Stomach (tissue), 9 donors: ENCODE measurements around the gene PLEKHG2. TPM values are rescaled to one million over a fixed set of nuclear protein-coding genes. Genes with fewer than 3 reads are reported as not detected.

ENCODE experiments used
- DNase-seq, 2 donors: peaks; one replicate each; pipeline versions ENCODE4 v3.0.0 to v3.0.0-alpha.2; 2013 to 2019
- H3K27ac ChIP-seq, 5 donors: fragments of 200-600 bp in 4 of 5; sonication (generic) in 4 of 5; one replicate each; pipeline ENCODE4 v1.5.1; 2013 to 2019; ENCODE audit warnings: mild to moderate bottlenecking in 1 of 5, moderate library complexity in 1 of 5
- H3K27me3 ChIP-seq, 3 donors: fragments of 200-600 bp; sonication (generic); one replicate each; pipeline ENCODE4 v1.5.1; 2017 to 2019; ENCODE audit warnings: mixed run types in 1 of 3
- H3K36me3 ChIP-seq, 4 donors: fragments of 200-600 bp; sonication (generic); 1 replicate in 3 of 4; 2 replicates in 1 of 4; pipeline ENCODE4 v1.5.1; 2016 to 2019
- H3K4me1 ChIP-seq, 4 donors: fragments of 200-600 bp; sonication (generic); one replicate each; pipeline ENCODE4 v1.5.1; 2016 to 2019
- H3K4me3 ChIP-seq, 4 donors: fragments of 200-600 bp; sonication (generic) in 3 of 4; one replicate each; pipeline ENCODE4 v1.5.1; 2016 to 2019; ENCODE audit warnings: mild to moderate bottlenecking in 1 of 4
- H3K9me3 ChIP-seq, 4 donors: fragments of 200-600 bp; sonication (generic); one replicate each; pipeline ENCODE4 v1.5.1; 2016 to 2019
- EP300 ChIP-seq: sonication (generic); formaldehyde crosslinking; IDR thresholded peaks from one replicate; pipeline ENCODE4 v1.6.1; 2017; ENCODE audit warnings: antibody characterized with exemption
- POLR2A ChIP-seq, 4 donors: fragments of 450-650 bp; IDR thresholded peaks; one replicate each; pipeline ENCODE4 v1.6.1; 2016; ENCODE audit warnings: antibody characterized with exemption in 4 of 4, control low read depth in 2 of 4, mild to moderate bottlenecking in 1 of 4, moderate library complexity in 1 of 4
- POLR2AphosphoS5 ChIP-seq, 3 donors: sonication (generic); formaldehyde crosslinking; IDR thresholded peaks; one replicate each; pipeline ENCODE4 v1.6.1; 2016; ENCODE audit warnings: antibody characterized with exemption in 3 of 3
- WGBS, 5 donors: extraction: QIAGEN DNeasy Blood & Tissue Kit in 3 of 5; methylation state at CpG; one replicate each; pipeline versions ENCODE4 v1.1.5 to v1.1.7; 2013 to 2018; 5-methylcytosine and 5-hydroxymethylcytosine counted together
- intact Hi-C: fragments of 100-400 bp; cut with DNase I; formaldehyde crosslinking; loops from one replicate; pipeline ENCODE4 v1.15.1; 2023; ENCODE audit warnings: low total_unique reads
- polyA plus RNA-seq, 3 donors: library from polyadenylated mRNA; stranded (reverse); fragments of 200-250 nt; gene quantifications; one replicate each; pipeline ENCODE4 v1.2.3, GENCODE V29; 2013
- total RNA-seq, 5 donors: library from RNA; depleted of rRNA; stranded (reverse); fragments of >200 nt; gene quantifications; one replicate each; pipeline versions ENCODE4 v1.1.0 to v1.2.3, GENCODE V29; 2014 to 2016
- TF ChIP-seq, protein P1 (sequence below), 7 experiments: fragments of 450-650 bp in 4 of 7; fragments of 200-600 bp in 3 of 7; sonication (generic) in 3 of 7; IDR thresholded peaks; one replicate each; pipeline ENCODE4 v1.5.1; 2016 to 2019; ENCODE audit warnings: antibody characterized with exemption in 7 of 7, control low read depth in 2 of 7, mild to moderate bottlenecking in 1 of 7
- donor health status: healthy with polysubstance abuse.
- donor health status: Bipolar disorder and iron deficiency.
- donor health status: healthy.

Gene PLEKHG2
- total and polyA plus RNA-seq, 8 donors = 1.4 to 20.2 (median 7.2) TPM

DNA sequence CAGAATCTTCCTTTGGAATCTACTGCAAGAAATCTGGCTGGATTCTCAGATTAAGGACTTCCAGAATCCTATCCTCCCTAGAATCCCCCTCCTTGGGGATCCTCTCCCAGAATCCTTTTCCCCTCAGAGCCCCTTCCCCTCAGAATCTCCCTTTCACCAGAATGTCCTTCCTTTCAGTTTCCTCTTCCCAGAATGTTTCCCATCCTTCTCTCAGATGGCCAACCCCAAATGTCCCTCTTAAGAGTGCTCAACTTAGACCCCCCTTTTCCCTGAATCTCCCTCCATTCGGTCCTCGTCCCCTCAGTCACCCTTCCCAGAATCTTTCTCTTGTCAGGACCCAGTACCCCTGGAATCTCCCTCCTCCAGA is 23.9 kb downstream of the PLEKHG2 start:
- Histone ChIP-seq H3K4me1 (peaks cover 29 to 59% (median 39%) of the 10 kb centered on the region in 4 donors), H3K9me3 (no peaks in the 10 kb centered on the region), H3K27ac (peak overlapping the region; percentile 76 to 95 (median 89)), H3K36me3 (peaks cover 30 to 32% (median 30%) of the 10 kb centered on the region in 4 donors), H3K4me3 (peak overlapping the region; percentile 87 to 96 (median 90)), H3K27me3 (no peaks in the 10 kb centered on the region)
- intact Hi-C loops = no loop called here
- DNase-seq = peak in 1 of 2 donors; percentile 47
- 0 to 14% (median 0%) methylated on average over 2 of the region's 2 CpGs for WGBS, 5 donors
- TF ChIP-seq POLR2AphosphoS5 (IDR thresholded peaks at IDR 0.05) (no peak), EP300 (no peak), POLR2A (IDR thresholded peaks at IDR 0.05) (no peak)
- TF ChIP-seq, protein P1, sequence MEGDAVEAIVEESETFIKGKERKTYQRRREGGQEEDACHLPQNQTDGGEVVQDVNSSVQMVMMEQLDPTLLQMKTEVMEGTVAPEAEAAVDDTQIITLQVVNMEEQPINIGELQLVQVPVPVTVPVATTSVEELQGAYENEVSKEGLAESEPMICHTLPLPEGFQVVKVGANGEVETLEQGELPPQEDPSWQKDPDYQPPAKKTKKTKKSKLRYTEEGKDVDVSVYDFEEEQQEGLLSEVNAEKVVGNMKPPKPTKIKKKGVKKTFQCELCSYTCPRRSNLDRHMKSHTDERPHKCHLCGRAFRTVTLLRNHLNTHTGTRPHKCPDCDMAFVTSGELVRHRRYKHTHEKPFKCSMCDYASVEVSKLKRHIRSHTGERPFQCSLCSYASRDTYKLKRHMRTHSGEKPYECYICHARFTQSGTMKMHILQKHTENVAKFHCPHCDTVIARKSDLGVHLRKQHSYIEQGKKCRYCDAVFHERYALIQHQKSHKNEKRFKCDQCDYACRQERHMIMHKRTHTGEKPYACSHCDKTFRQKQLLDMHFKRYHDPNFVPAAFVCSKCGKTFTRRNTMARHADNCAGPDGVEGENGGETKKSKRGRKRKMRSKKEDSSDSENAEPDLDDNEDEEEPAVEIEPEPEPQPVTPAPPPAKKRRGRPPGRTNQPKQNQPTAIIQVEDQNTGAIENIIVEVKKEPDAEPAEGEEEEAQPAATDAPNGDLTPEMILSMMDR (IDR thresholded peaks at IDR 0.05) = no peak

DNA sequence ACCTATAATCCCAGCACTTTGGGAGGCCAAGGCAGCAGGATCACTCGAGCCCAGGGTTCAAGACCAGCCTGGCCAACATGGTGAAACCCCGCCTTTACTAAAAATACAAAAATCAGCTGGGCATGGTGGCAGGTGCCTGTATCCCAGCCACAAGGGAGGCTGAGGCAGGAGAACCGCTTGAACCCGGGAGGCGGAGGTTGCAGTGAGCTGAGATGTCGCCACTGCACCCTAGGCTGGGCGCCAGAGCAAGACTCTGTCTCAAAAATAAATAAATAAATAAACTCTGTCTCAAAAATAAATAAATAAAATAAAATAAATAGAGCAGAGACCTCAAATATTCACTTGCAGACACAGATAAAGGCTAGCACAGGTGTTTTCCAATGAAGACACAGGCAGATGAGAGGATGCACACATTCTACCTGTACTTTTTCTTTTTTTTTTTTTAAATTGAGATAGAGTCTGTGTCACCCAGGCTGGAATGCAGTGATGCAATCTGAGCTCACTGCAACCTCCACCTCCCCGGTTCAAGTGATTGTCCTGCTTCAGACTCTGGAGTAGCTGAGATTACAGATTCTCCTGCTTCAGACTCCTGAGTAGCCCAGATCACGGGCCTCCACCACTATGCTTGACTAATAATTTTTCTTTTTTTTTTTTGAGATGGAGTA is 25.9 kb downstream of the PLEKHG2 start:
- Histone ChIP-seq H3K4me1 (peaks cover 29 to 38% (median 33%) of the 10 kb centered on the region in 4 donors), H3K4me3 (no peak overlapping the region), H3K36me3 (peaks cover 12 to 16% (median 13%) of the 10 kb centered on the region in 4 donors), H3K27me3 (no peaks in the 10 kb centered on the region), H3K27ac (no peak overlapping the region), H3K9me3 (no peaks in the 10 kb centered on the region)
- intact Hi-C loops = no loop called here
- WGBS, 5 donors = 81 to 85% (median 81%) methylated on average over 9 of the region's 9 CpGs
- TF ChIP-seq POLR2A (IDR thresholded peaks at IDR 0.05) = no peak
- TF ChIP-seq, protein P1 (IDR thresholded peaks at IDR 0.05) = no peak
- no peak for TF ChIP-seq POLR2AphosphoS5 (IDR thresholded peaks at IDR 0.05)
- no peak for TF ChIP-seq EP300
- DNase-seq = no peak

DNA sequence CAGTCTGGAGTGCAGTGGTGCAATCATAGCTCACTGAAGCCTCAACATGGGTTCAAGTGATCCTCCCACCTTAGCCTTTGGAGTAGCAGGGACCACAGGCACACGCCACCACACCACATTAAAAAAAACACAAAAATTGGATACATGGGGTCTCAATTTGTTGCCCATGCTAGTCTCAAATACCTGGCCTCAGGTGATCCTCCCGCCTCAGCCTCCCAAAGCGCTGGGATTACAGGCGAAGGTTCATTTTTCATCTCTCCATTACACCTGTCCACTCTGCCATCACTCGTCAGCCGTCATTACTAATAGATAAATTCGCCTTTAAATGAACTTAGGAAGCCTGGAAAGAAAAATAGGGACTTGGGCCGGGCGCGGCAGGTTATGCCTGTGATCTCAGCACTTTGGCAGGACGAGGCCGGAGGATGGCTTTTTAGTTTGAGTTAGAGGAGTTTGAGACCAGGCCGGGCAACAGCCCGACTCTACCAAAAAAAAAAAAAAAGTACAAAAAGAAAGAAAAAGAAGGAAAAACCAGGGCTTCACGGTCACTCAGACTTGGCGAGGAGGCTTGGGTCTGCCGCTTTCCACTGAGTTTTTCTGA is 32.2 kb downstream of the PLEKHG2 start:
- intact Hi-C loops = no loop called here
- DNase-seq = peak in 1 of 2 donors; percentile 57
- WGBS, 5 donors = 3 to 5% (median 4%) methylated on average over 17 of the region's 17 CpGs
- peaks cover 24 to 58% (median 45%) of the 10 kb centered on the region in 4 donors for H3K4me1 ChIP-seq
- H3K36me3 ChIP-seq = peaks cover 0 to 18% (median 9%) of the 10 kb centered on the region in 4 donors
- no peaks in the 10 kb centered on the region for H3K27me3 ChIP-seq
- TF ChIP-seq POLR2A (IDR thresholded peaks at IDR 0.05) (no peak), POLR2AphosphoS5 (IDR thresholded peaks at IDR 0.05) (no peak), EP300 (no peak)
- TF ChIP-seq, protein P1 (IDR thresholded peaks at IDR 0.05) = no peak
- peak overlapping the region; percentile 78 to 96 (median 94) for H3K27ac ChIP-seq
- peak overlapping the region; percentile 68 to 97 (median 86) for H3K4me3 ChIP-seq
- no peaks in the 10 kb centered on the region for H3K9me3 ChIP-seq

DNA sequence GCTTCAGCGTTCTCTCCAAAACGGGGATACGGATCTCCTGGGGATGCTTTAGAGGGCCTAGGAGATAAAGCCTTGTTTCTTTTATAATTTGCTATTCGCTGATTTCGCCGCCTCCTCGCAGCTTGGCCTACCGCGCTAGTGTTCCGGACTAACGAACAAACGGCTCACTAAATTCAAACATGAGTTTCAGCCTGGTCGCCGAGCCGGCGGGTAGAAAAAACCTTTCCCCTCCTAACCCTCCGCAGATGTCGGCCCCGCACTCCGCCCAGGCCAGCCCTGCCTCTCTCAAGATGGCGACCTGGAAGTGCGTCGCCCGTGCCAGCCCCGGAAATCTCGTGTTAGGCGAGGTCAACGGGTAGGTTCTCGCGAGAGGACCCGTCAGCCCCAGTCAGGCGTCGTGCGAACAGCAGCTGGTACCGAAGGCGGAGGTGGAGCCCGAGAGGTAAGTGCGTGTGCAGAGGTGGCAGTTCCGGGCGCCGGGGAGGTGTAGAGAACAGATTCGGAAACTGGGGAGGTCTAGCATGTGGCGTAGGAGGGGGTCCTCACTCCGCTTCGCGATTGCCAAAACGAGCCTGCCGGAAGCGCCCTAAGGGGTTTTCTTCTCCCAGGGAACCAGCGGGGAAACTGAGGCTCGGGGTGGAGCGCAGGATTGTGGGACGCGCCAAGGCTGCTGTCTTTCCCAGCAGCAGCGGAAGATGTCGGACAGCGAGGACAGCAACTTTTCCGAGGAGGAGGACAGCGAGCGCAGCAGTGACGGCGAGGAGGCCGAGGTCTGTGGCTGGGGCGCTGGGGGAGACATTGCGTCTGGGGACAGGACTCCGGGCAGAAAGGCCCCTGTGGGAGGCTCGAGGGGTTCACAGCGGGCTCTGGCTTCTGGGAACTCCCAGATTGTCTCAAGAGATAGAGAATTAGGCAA is 33.0 kb downstream of the PLEKHG2 start, which contains the start of gene SUPT5H:
Gene SUPT5H, plus strand, starts transcription at position 387 of the 916 bp plus-strand sequence. Its CDS starts 309 bp downstream, at position 696.
- intact Hi-C loops = no loop called here

More for the DNA sequence above, 33.0 kb downstream of the PLEKHG2 start, which contains the start of gene SUPT5H:
- Histone ChIP-seq H3K4me3 (peak within 1 kb of the TSS; percentile 68 to 97 (median 86)), H3K36me3 (peaks cover 0 to 22% (median 9%) of the 10 kb centered on the region in 4 donors), H3K27ac (peak within 1 kb of the TSS; percentile 78 to 96 (median 94)), H3K4me1 (peaks cover 21 to 62% (median 46%) of the 10 kb centered on the region in 4 donors), H3K9me3 (no peaks in the 10 kb centered on the region), H3K27me3 (no peaks in the 10 kb centered on the region)
- peak; percentile 98 to 99 for DNase-seq
- TF ChIP-seq, protein P1 (IDR thresholded peaks at IDR 0.05) = no peak
- TF ChIP-seq POLR2AphosphoS5 (IDR thresholded peaks at IDR 0.05) (peak; percentile 99), POLR2A (IDR thresholded peaks at IDR 0.05) (peak in 2 of 4 donors; percentile 81 to 96), EP300 (no peak)
- 0 to 1% (median 0%) methylated on average over 44 to 68 of the region's 68 CpGs for WGBS, 5 donors
